ENCODE data around the gene SPATA18.

Gene SPATA18

GRCh38 chr4:52045028-52045427, 6.1 kb upstream of the SPATA18 start:
- TF ChIP-seq ELF4 (IDR thresholded peaks at IDR 0.05) (no peak), CTBP1 (IDR thresholded peaks at IDR 0.05; ENCODE audit: borderline replicate concordance) (no peak), SUZ12 (IDR thresholded peaks at IDR 0.05) (no peak), HDGF (IDR thresholded peaks at IDR 0.05; ENCODE audit: borderline replicate concordance) (no peak), FOXA1 (IDR thresholded peaks at IDR 0.05) (no peak), FOXM1 (IDR thresholded peaks at IDR 0.05; ENCODE audit: borderline replicate concordance) (no peak), L3MBTL2 (conservative IDR thresholded peaks at IDR 0.05) (no peak)
- ChIA-PET POLR2A (no interaction called here), CTCF (no interaction called here)
- DNase-seq (ENCODE audit: extremely low spot score) = no peak

- TF ChIP-seq FOXA1 (IDR thresholded peaks at IDR 0.05) (no peak), ELF4 (IDR thresholded peaks at IDR 0.05) (no peak), FOXM1 (IDR thresholded peaks at IDR 0.05; ENCODE audit: borderline replicate concordance) (no peak), L3MBTL2 (conservative IDR thresholded peaks at IDR 0.05) (no peak), BHLHE40 (IDR thresholded peaks at IDR 0.05; ENCODE audit: borderline replicate concordance) (no peak), TARDBP (IDR thresholded peaks at IDR 0.05) (no peak), SUZ12 (IDR thresholded peaks at IDR 0.05) (no peak), ZNF384 (IDR thresholded peaks at IDR 0.05) (no peak), CTBP1 (IDR thresholded peaks at IDR 0.05; ENCODE audit: borderline replicate concordance) (no peak), SP1 (IDR thresholded peaks at IDR 0.05) (no peak), HDGF (IDR thresholded peaks at IDR 0.05; ENCODE audit: borderline replicate concordance) (no peak), FOXK2 (IDR thresholded peaks at IDR 0.05) (no peak), ARNT (IDR thresholded peaks at IDR 0.05) (no peak), NFRKB (IDR thresholded peaks at IDR 0.05) (no peak), LEF1 (IDR thresholded peaks at IDR 0.05; ENCODE audit: borderline replicate concordance) (no peak)
- TF ChIP-seq, protein P1, sequence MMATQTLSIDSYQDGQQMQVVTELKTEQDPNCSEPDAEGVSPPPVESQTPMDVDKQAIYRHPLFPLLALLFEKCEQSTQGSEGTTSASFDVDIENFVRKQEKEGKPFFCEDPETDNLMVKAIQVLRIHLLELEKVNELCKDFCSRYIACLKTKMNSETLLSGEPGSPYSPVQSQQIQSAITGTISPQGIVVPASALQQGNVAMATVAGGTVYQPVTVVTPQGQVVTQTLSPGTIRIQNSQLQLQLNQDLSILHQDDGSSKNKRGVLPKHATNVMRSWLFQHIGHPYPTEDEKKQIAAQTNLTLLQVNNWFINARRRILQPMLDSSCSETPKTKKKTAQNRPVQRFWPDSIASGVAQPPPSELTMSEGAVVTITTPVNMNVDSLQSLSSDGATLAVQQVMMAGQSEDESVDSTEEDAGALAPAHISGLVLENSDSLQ (IDR thresholded peaks at IDR 0.05) = no peak
- POLR2A ChIA-PET = no interaction called here
Measured at GRCh38 chr4:52049266-52049665, 1.8 kb upstream of the SPATA18 start.

GRCh38 chr4:52051615-52052474, 741 bp downstream of the SPATA18 start:
- peak; percentile 89 for DNase-seq (ENCODE audit: extremely low spot score)
- TF ChIP-seq L3MBTL2 (conservative IDR thresholded peaks at IDR 0.05) (peak; percentile 58), ZNF384 (IDR thresholded peaks at IDR 0.05) (no peak), ARNT (IDR thresholded peaks at IDR 0.05) (no peak), SP1 (IDR thresholded peaks at IDR 0.05) (no peak), BHLHE40 (IDR thresholded peaks at IDR 0.05; ENCODE audit: borderline replicate concordance) (no peak), NFRKB (IDR thresholded peaks at IDR 0.05) (no peak), HDGF (IDR thresholded peaks at IDR 0.05; ENCODE audit: borderline replicate concordance) (no peak)
- TF ChIP-seq, protein P1 (IDR thresholded peaks at IDR 0.05) = peak; percentile 54
- POLR2A ChIA-PET = interaction anchor here (1.5 kb wide), 1 partner anchor 14 kb away, joined by 6 read pairs; the partner anchor contains the start of gene SGCB
- CTCF ChIA-PET = no interaction called here

More at GRCh38 chr4:52049266-52049665, 1.8 kb upstream of the SPATA18 start:
- DNase-seq (ENCODE audit: extremely low spot score) = no peak
- CTCF ChIA-PET = no interaction called here

DNA sequence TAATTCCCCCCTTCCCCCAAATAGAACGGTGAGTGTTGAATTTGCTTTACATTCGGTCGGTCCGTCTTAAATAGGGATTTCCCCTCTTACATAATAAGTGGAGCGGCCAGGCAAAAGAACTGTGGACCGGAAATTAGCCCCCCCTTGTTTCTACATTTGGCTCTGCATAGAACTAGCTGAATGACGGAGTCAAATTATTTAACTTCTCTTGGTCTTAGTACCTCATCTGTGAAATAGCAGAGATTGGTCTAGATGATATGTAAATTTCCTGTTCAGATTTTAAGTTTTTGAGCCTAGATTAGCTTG, 1.3 kb downstream of the SPATA18 start:
- TF ChIP-seq LEF1 (IDR thresholded peaks at IDR 0.05; ENCODE audit: borderline replicate concordance) (no peak), BHLHE40 (IDR thresholded peaks at IDR 0.05; ENCODE audit: borderline replicate concordance) (no peak), ARNT (IDR thresholded peaks at IDR 0.05) (no peak), FOXK2 (IDR thresholded peaks at IDR 0.05) (no peak), ZNF384 (IDR thresholded peaks at IDR 0.05) (no peak), HDGF (IDR thresholded peaks at IDR 0.05; ENCODE audit: borderline replicate concordance) (no peak), L3MBTL2 (conservative IDR thresholded peaks at IDR 0.05) (no peak), CTBP1 (IDR thresholded peaks at IDR 0.05; ENCODE audit: borderline replicate concordance) (no peak), ELF4 (IDR thresholded peaks at IDR 0.05) (no peak), SUZ12 (IDR thresholded peaks at IDR 0.05) (no peak), SP1 (IDR thresholded peaks at IDR 0.05) (no peak)
- TF ChIP-seq, protein P1 (IDR thresholded peaks at IDR 0.05) = no peak
- CTCF ChIA-PET = no interaction called here
- DNase-seq (ENCODE audit: extremely low spot score) = no peak
- POLR2A ChIA-PET = interaction anchor here (1.5 kb wide), 1 partner anchor 15 kb away, joined by 6 read pairs; the partner anchor contains the start of gene SGCB

GRCh38 chr4:52054254-52054653, 3.1 kb downstream of the SPATA18 start:
- DNase-seq (ENCODE audit: extremely low spot score) = no peak
- POLR2A ChIA-PET = no interaction called here
- TF ChIP-seq ARNT (IDR thresholded peaks at IDR 0.05) (no peak), TARDBP (IDR thresholded peaks at IDR 0.05) (no peak), HDGF (IDR thresholded peaks at IDR 0.05; ENCODE audit: borderline replicate concordance) (no peak), FOXM1 (IDR thresholded peaks at IDR 0.05; ENCODE audit: borderline replicate concordance) (no peak), FOXA1 (IDR thresholded peaks at IDR 0.05) (no peak), NFRKB (IDR thresholded peaks at IDR 0.05) (no peak), CTBP1 (IDR thresholded peaks at IDR 0.05; ENCODE audit: borderline replicate concordance) (no peak), LEF1 (IDR thresholded peaks at IDR 0.05; ENCODE audit: borderline replicate concordance) (no peak), FOXK2 (IDR thresholded peaks at IDR 0.05) (no peak), SUZ12 (IDR thresholded peaks at IDR 0.05) (no peak)
- TF ChIP-seq, protein P1 (IDR thresholded peaks at IDR 0.05) = no peak
- CTCF ChIA-PET = no interaction called here
